Measurements from ENCODE around the gene VIT.

- no peak for TF ChIP-seq CTCF (IDR thresholded peaks at IDR 0.05)
- TF ChIP-seq POLR2A (IDR thresholded peaks at IDR 0.05), result no peak
Observed at GRCh38 chr2:36800381-36800780, 103.9 kb downstream of the VIT start.
